K562 (cell line): Measurements from ENCODE around the gene PGRMC2. TPM values are rescaled to one million over a fixed set of nuclear protein-coding genes. Genes with fewer than 3 reads are reported as not detected.

ENCODE experiments used
- ATAC-seq: fragments of 200-7000 bp; cut with Tn5 transposase; 3 replicates; pipeline ENCODE4 v1.9.1; 2020; ENCODE audit warnings: moderate library complexity
- BruUV-seq: library from RNA; stranded (reverse); fragments of 400-500 nt; replicated peaks from 2 replicates; lab custom pipeline; 2021; lab: Mats Ljungman, UMichigan
- CTCF ChIA-PET: fragments of 300-600 bp; formaldehyde crosslinking; extraction: SDS; loops from one replicate; lab custom pipeline; 2021; ENCODE audit warnings: low intra/inter-chr PET ratio; lab: Yijun Ruan, JAX
- POLR2A ChIA-PET: fragments of 300-600, 350-650 bp; sonication (Branson Sonifier 250); formaldehyde crosslinking; extraction: SDS; loops from one replicate; lab custom pipeline; 2021; ENCODE audit warnings: antibody characterized with exemption, inconsistent platforms; lab: Yijun Ruan, JAX
- DNase-seq, 4 experiments: peaks; one replicate each; pipeline versions ENCODE4 v3.0.0 to v3.0.0-alpha.2; 2011 to 2018; ENCODE audit warnings: low spot score in 3 of 4, mixed read lengths in 3 of 4; ENCODE audit errors: extremely low read depth in 1 of 4
- FAIRE-seq: peaks from 2 replicates; lab custom pipeline; 2011; peaks lifted over from hg19 to GRCh38; lab: Jason Lieb, UNC
- H2AFZ ChIP-seq: 2 replicates; pipeline ENCODE4 v1.6.0; 2011; ENCODE audit warnings: low read depth, low read length, control low read depth, inconsistent platforms
- H3K27ac ChIP-seq: fragments of 200-600 bp; 3 replicates; pipeline ENCODE4 v1.8.0; 2011; ENCODE audit warnings: low read depth, mild to moderate bottlenecking, control low read depth, inconsistent platforms, low read length, moderate library complexity, mixed read lengths; ENCODE audit errors: extremely low read depth
- H3K27me3 ChIP-seq, 2 experiments: fragments of 300-600 bp in 1 of 2; 2 replicates in 1 of 2; 3 replicates in 1 of 2; pipeline versions ENCODE4 v1.6.0 to v1.8.0; 2011; ENCODE audit warnings: inconsistent platforms in 2 of 2, low read length in 2 of 2, mild to moderate bottlenecking in 1 of 2, mixed read lengths in 1 of 2, moderate library complexity in 1 of 2; ENCODE audit not compliant: control insufficient read depth in 2 of 2, insufficient read depth in 2 of 2
- H3K36me3 ChIP-seq: fragments of 300-600 bp; 3 replicates; pipeline ENCODE4 v1.8.0; 2011; ENCODE audit warnings: mild to moderate bottlenecking, low read length, inconsistent platforms; ENCODE audit not compliant: control insufficient read depth, insufficient read depth
- H3K4me1 ChIP-seq, 2 experiments: fragments of 200-600 bp in 1 of 2; replicated peaks in 1 of 2; 2 replicates in 1 of 2; 3 replicates in 1 of 2; pipeline versions ENCODE4 v1.5.1 to v1.8.0; 2011; ENCODE audit warnings: inconsistent platforms in 2 of 2, low read length in 2 of 2, mild to moderate bottlenecking in 1 of 2, mixed read lengths in 1 of 2, moderate library complexity in 1 of 2; ENCODE audit not compliant: control insufficient read depth in 2 of 2, insufficient read depth in 2 of 2
- H3K4me2 ChIP-seq: 2 replicates; pipeline ENCODE4 v1.6.1; 2011; ENCODE audit warnings: low read length, control low read depth, inconsistent platforms, mixed read lengths; ENCODE audit not compliant: insufficient read depth
- H3K4me3 ChIP-seq: fragments of 200-600 bp; sonication (generic), shearing (Covaris generic); 2 replicates; pipeline ENCODE4 v1.5.1; 2016; ENCODE audit warnings: control low read depth, inconsistent platforms
- H3K79me2 ChIP-seq: fragments of 200-600 bp; 3 replicates; pipeline ENCODE4 v1.8.0; 2011; ENCODE audit warnings: low read length, inconsistent platforms; ENCODE audit not compliant: control insufficient read depth, insufficient read depth
- H3K9ac ChIP-seq, 2 experiments: 2 replicates each; pipeline versions ENCODE4 v1.6.0 to v1.6.1; 2011; ENCODE audit warnings: low read depth in 2 of 2, low read length in 2 of 2, control low read depth in 1 of 2, inconsistent platforms in 1 of 2, mild to moderate bottlenecking in 1 of 2, mixed read lengths in 1 of 2; ENCODE audit not compliant: insufficient read depth in 1 of 2
- H3K9me1 ChIP-seq: one replicate; pipeline ENCODE4 v1.6.0; 2011; ENCODE audit warnings: inconsistent platforms, mild to moderate bottlenecking, low read length, moderate library complexity; ENCODE audit not compliant: control insufficient read depth, insufficient read depth
- H3K9me3 ChIP-seq: replicated peaks from 2 replicates; pipeline ENCODE4 v1.5.1; 2011; ENCODE audit warnings: low read depth, low read length, inconsistent platforms; ENCODE audit not compliant: control insufficient read depth, insufficient read depth
- H4K20me1 ChIP-seq: replicated peaks from 2 replicates; pipeline ENCODE4 v1.6.1; 2011; ENCODE audit warnings: low read length, inconsistent platforms, mixed read lengths; ENCODE audit not compliant: control insufficient read depth, insufficient read depth
- ASH1L ChIP-seq: fragments of 450-650 bp; IDR thresholded peaks from 2 replicates; pipeline ENCODE4 v1.6.1; 2018; ENCODE audit warnings: borderline replicate concordance, mild to moderate bottlenecking, low read depth; ENCODE audit not compliant: partially characterized antibody
- EHMT2 ChIP-seq: fragments of 450-650 bp; IDR thresholded peaks from 2 replicates; pipeline ENCODE4 v1.6.1; 2018; ENCODE audit warnings: antibody characterized with exemption
- HMBOX1 ChIP-seq: sonication (generic); IDR thresholded peaks from 2 replicates; pipeline ENCODE4 v1.6.1; 2016
- MIER1 ChIP-seq: fragments of 450-650 bp; IDR thresholded peaks from 2 replicates; pipeline ENCODE4 v1.6.1; 2016; ENCODE audit warnings: antibody characterized with exemption, mild to moderate bottlenecking, low read depth
- SOX6 ChIP-seq: fragments of 450-650 bp; IDR thresholded peaks from 2 replicates; pipeline ENCODE4 v1.6.1; 2014; ENCODE audit warnings: mild to moderate bottlenecking
- WGBS: fragments of 100-300 bp; shearing (Covaris generic); methylation state at CpG from one replicate; pipeline ENCODE4 v1.1.6; 2016; ENCODE audit warnings: low coverage, mixed read lengths; ENCODE audit not compliant: insufficient coverage; ENCODE audit errors: missing lambda C conversion rate; 5-methylcytosine and 5-hydroxymethylcytosine counted together
- in situ Hi-C: fragments of 300-500 bp; cut with MboI; formaldehyde crosslinking; loops from 4 replicates; pipeline ENCODE4 v1.15.0; 2018; ENCODE audit warnings: inconsistent platforms, mixed read lengths
- intact Hi-C: fragments of 100-400 bp; cut with micrococcal nuclease; formaldehyde crosslinking; loops from 2 replicates; pipeline ENCODE4 v1.14.2; 2022
- polyA plus RNA-seq, 8 experiments: library from polyadenylated mRNA; depleted of rRNA in 4 of 8; stranded (reverse) in 5 of 8; unstranded in 3 of 8; fragments of >200 nt; fragmentation: Nextera tagmentation in 2 of 8; fragmentation: Illumina TruSeq in 1 of 8; extraction: Ambion mirVana in 2 of 8; extraction: Trizol in 1 of 8; gene quantifications; 2 replicates each; pipeline versions ENCODE4 v1.2.1 to v1.2.3, GENCODE V29; 2011 to 2014; ENCODE audit warnings: inconsistent platforms in 1 of 8, missing spikeins in 1 of 8
- total RNA-seq, 7 experiments: library from RNA; depleted of rRNA in 6 of 7; stranded (reverse); fragments of >200 nt in 6 of 7; fragmentation: Illumina TruSeq in 2 of 7; extraction: Trizol in 2 of 7; gene quantifications; 2 replicates each; pipeline versions ENCODE4 v1.2.1 to v1.2.3, GENCODE V29; 2011 to 2021; ENCODE audit warnings: low replicate concordance in 1 of 7
- TF ChIP-seq, protein P1 (sequence below), 2 experiments: fragments of 450-650 bp; formaldehyde crosslinking in 1 of 2; IDR thresholded peaks; 2 replicates each; pipeline versions ENCODE4 v1.4.0 to v1.6.1; 2014 to 2020; ENCODE audit warnings: mild to moderate bottlenecking in 2 of 2, borderline replicate concordance in 1 of 2, low read depth in 1 of 2

Gene PGRMC2
- total and polyA plus RNA-seq, 9 of the 15 experiments (the other 6 are each of a cell fraction or from before 2014, with no cell fraction given) = 12.4 to 81.3 (median 22.7) TPM

DNA sequence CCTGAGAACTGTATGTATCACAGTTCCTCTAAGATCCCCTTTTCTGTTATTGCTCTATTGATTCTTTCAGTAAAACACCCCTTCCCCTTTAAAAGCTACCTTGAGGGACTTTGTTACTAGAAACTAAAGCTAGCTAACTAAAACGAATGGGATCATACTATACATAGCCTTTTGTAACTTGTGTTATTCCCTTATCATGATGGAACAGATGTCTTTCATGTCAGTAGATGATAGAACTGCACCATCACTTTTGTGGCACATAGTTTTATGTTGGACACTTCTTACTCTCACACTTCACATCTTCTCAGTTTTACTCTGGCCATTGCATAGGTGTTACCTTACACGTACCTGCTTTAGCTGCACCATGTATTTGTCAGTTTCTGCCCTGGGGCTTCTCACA lies 46.6 kb upstream of the PGRMC2 start (continued):
- 0 out of 2 replicates have a peak, but pooled peaks have one; percentile 26 for TF ChIP-seq SOX6

- H3K9me1 ChIP-seq = no peaks in the 10 kb centered on the region
- CTCF ChIA-PET = no interaction called here
- POLR2A ChIA-PET = interaction anchor here (0.6 to 1.4 kb wide), 5 partner anchors 11 to 46 kb away, joined by 3 to 9 read pairs (median 4); no protein-coding TSS in a partner anchor
- no peak overlapping the region for H3K9ac ChIP-seq
- peak overlapping the region; percentile 67; the same call in 1 of the 2 replicates for H3K4me2 ChIP-seq
- no peaks in the 10 kb centered on the region for H3K79me2 ChIP-seq
- peaks cover 0 to 18% of the 10 kb centered on the region in 2 experiments; a peak in 2 of 5 replicates for H3K4me1 ChIP-seq
- H2AFZ ChIP-seq = peak overlapping the region; percentile 49
- ATAC-seq = peak; percentile 24
- intact Hi-C loops = no loop called here
- 60% methylated on average over 6 of the region's 6 CpGs for WGBS
- no peaks in the 10 kb centered on the region for H3K36me3 ChIP-seq
- no peaks in the 10 kb centered on the region for H3K9me3 ChIP-seq
- in situ Hi-C loops = no loop called here
- peak; percentile 11 for FAIRE-seq
- H3K4me3 ChIP-seq = no peak overlapping the region
- peak overlapping the region; percentile 16; the same call in 1 of the 3 replicates for H3K27ac ChIP-seq
- TF ChIP-seq, protein P1, sequence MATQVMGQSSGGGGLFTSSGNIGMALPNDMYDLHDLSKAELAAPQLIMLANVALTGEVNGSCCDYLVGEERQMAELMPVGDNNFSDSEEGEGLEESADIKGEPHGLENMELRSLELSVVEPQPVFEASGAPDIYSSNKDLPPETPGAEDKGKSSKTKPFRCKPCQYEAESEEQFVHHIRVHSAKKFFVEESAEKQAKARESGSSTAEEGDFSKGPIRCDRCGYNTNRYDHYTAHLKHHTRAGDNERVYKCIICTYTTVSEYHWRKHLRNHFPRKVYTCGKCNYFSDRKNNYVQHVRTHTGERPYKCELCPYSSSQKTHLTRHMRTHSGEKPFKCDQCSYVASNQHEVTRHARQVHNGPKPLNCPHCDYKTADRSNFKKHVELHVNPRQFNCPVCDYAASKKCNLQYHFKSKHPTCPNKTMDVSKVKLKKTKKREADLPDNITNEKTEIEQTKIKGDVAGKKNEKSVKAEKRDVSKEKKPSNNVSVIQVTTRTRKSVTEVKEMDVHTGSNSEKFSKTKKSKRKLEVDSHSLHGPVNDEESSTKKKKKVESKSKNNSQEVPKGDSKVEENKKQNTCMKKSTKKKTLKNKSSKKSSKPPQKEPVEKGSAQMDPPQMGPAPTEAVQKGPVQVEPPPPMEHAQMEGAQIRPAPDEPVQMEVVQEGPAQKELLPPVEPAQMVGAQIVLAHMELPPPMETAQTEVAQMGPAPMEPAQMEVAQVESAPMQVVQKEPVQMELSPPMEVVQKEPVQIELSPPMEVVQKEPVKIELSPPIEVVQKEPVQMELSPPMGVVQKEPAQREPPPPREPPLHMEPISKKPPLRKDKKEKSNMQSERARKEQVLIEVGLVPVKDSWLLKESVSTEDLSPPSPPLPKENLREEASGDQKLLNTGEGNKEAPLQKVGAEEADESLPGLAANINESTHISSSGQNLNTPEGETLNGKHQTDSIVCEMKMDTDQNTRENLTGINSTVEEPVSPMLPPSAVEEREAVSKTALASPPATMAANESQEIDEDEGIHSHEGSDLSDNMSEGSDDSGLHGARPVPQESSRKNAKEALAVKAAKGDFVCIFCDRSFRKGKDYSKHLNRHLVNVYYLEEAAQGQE (IDR thresholded peaks at IDR 0.05; ENCODE audit: borderline replicate concordance) = peak; percentile 89
- TF ChIP-seq, protein P1 (CRISPR knock-in tag; IDR thresholded peaks at IDR 0.05; ENCODE audit: low read depth) = no peak
- no peak for TF ChIP-seq ASH1L
- TF ChIP-seq EHMT2 = peak; percentile 78
- TF ChIP-seq HMBOX1 = peak; percentile 61; the same call in 1 of the 2 replicates
- TF ChIP-seq MIER1 = peak; percentile 69
- H3K27me3 ChIP-seq = no peaks in the 10 kb centered on the region
- DNase-seq = no peak
- H4K20me1 ChIP-seq = no peaks in the 10 kb centered on the region
- BruUV-seq = no TSS peak
These were observed 45.9 kb upstream of the PGRMC2 start for GRCh38 chr4:128333309-128334018.
